Lower lobe of right lung (tissue), 2 donors: ENCODE data around the gene PLPPR4. TPM values are rescaled to one million over a fixed set of nuclear protein-coding genes. Genes with fewer than 3 reads are reported as not detected.

ENCODE experiments used
- ATAC-seq, 2 donors: fragments of 200-7000 bp; cut with Tn5 transposase; one replicate each; pipeline ENCODE4 v1.9.1; 2020 to 2022; ENCODE audit warnings: mild to moderate bottlenecking in 2 of 2, moderate library complexity in 2 of 2
- DNase-seq: peaks from one replicate; pipeline ENCODE4 v3.0.0-alpha.2; 2020
- H3K27ac ChIP-seq: fragments of 200-600 bp; one replicate; pipeline ENCODE4 v1.8.0; 2022
- H3K27me3 ChIP-seq: fragments of 200-600 bp; one replicate; pipeline ENCODE4 v1.8.0; 2022; ENCODE audit warnings: low read depth
- H3K36me3 ChIP-seq: fragments of 200-600 bp; one replicate; pipeline ENCODE4 v1.8.0; 2022; ENCODE audit warnings: mild to moderate bottlenecking
- H3K4me1 ChIP-seq: fragments of 200-600 bp; one replicate; pipeline ENCODE4 v1.8.0; 2022
- H3K4me3 ChIP-seq: fragments of 200-600 bp; one replicate; pipeline ENCODE4 v1.8.0; 2022; ENCODE audit warnings: mild to moderate bottlenecking
- H3K9me3 ChIP-seq: fragments of 200-600 bp; one replicate; pipeline ENCODE4 v1.8.0; 2022
- CTCF ChIP-seq: fragments of 200-600 bp; IDR thresholded peaks from one replicate; pipeline ENCODE4 v1.8.0; 2022; ENCODE audit warnings: antibody characterized with exemption, mild to moderate bottlenecking
- intact Hi-C: fragments of 100-400 bp; cut with DNase I; formaldehyde crosslinking; loops from one replicate; pipeline ENCODE4 v1.11.0; 2022
- total RNA-seq: library from RNA; stranded (reverse); fragmentation: NEBNext Ultra II Directional; extraction: Animal tissue kit (Norgen Biotek cat#: 25700); gene quantifications from one replicate; pipeline ENCODE4 v1.2.1, GENCODE V29; 2021
- donor health status: DM: no; HTN: yes; CAD: no; lungs with severe emphysema.

PLPPR4 gene
- total RNA-seq, 1 donor from 2014 or later, result 1.7 TPM

GRCh38 chr1:99233446-99233845 is 30.8 kb upstream of the PLPPR4 start:
- ATAC-seq (no peak), DNase-seq (no peak)
- no peak for TF ChIP-seq CTCF
- intact Hi-C loops, result no loop called here
- no peaks in the 10 kb centered on the region for H3K27me3 ChIP-seq
- H3K36me3 ChIP-seq, result no peaks in the 10 kb centered on the region
- H3K27ac ChIP-seq, result no peak overlapping the region
- no peak overlapping the region for H3K4me3 ChIP-seq
- H3K9me3 ChIP-seq, result no peaks in the 10 kb centered on the region
- no peaks in the 10 kb centered on the region for H3K4me1 ChIP-seq

GRCh38 chr1:99236756-99237155 is 27.5 kb upstream of the PLPPR4 start:
- no peak for TF ChIP-seq CTCF
- no peaks in the 10 kb centered on the region for H3K4me1 ChIP-seq
- H3K27ac ChIP-seq, result no peak overlapping the region
- no peaks in the 10 kb centered on the region for H3K27me3 ChIP-seq
- H3K4me3 ChIP-seq, result no peak overlapping the region
- ATAC-seq, result no peak
- no peak for DNase-seq
- H3K9me3 ChIP-seq, result no peaks in the 10 kb centered on the region
- H3K36me3 ChIP-seq, result no peaks in the 10 kb centered on the region
- intact Hi-C loops, result no loop called here

- Histone ChIP-seq H3K4me1 (no peaks in the 10 kb centered on the region), H3K4me3 (no peak overlapping the region), H3K9me3 (no peaks in the 10 kb centered on the region), H3K27me3 (no peaks in the 10 kb centered on the region), H3K27ac (no peak overlapping the region), H3K36me3 (no peaks in the 10 kb centered on the region)
- intact Hi-C loops, result no loop called here
- no peak for TF ChIP-seq CTCF
- DNase-seq, result no peak
- ATAC-seq, result no peak
These were observed 24.6 kb upstream of the PLPPR4 start for GRCh38 chr1:99239690-99240089.

GRCh38 chr1:99240621-99241020 is 23.7 kb upstream of the PLPPR4 start:
- Histone ChIP-seq H3K4me1 (no peaks in the 10 kb centered on the region), H3K27me3 (no peaks in the 10 kb centered on the region), H3K9me3 (peaks cover 3% of the 10 kb centered on the region), H3K36me3 (no peaks in the 10 kb centered on the region), H3K4me3 (no peak overlapping the region), H3K27ac (no peak overlapping the region)
- DNase-seq (no peak), ATAC-seq (no peak)
- TF ChIP-seq CTCF, result no peak
- intact Hi-C loops, result no loop called here

- no peak for TF ChIP-seq CTCF
- H3K27ac ChIP-seq, result no peak overlapping the region
- no peaks in the 10 kb centered on the region for H3K27me3 ChIP-seq
- H3K9me3 ChIP-seq, result peaks cover 13% of the 10 kb centered on the region
- H3K4me3 ChIP-seq, result no peak overlapping the region
- no peaks in the 10 kb centered on the region for H3K36me3 ChIP-seq
- no peaks in the 10 kb centered on the region for H3K4me1 ChIP-seq
- DNase-seq (no peak), ATAC-seq (no peak)
- intact Hi-C loops, result no loop called here
These were observed 18.1 kb upstream of the PLPPR4 start for GRCh38 chr1:99246152-99246551.

- H3K9me3 ChIP-seq, result peaks cover 13% of the 10 kb centered on the region
- H3K36me3 ChIP-seq, result no peaks in the 10 kb centered on the region
- intact Hi-C loops, result no loop called here
- ATAC-seq, result no peak
- H3K4me1 ChIP-seq, result no peaks in the 10 kb centered on the region
- H3K27me3 ChIP-seq, result no peaks in the 10 kb centered on the region
- H3K27ac ChIP-seq, result no peak overlapping the region
- no peak overlapping the region for H3K4me3 ChIP-seq
- TF ChIP-seq CTCF, result no peak
- no peak for DNase-seq
These were observed 17.1 kb upstream of the PLPPR4 start for GRCh38 chr1:99247199-99247598.
